Liver (tissue), 3 donors: Measurements from ENCODE around the gene FARSA.

Experiments
- FOXA2 ChIP-seq: IDR thresholded peaks from 2 replicates; pipeline ENCODE4 v1.6.1; 2016; ENCODE audit warnings: antibody characterized with exemption
- GABPA ChIP-seq, 2 donors: IDR thresholded peaks in 1 of 2; conservative IDR thresholded peaks in 1 of 2; 2 replicates each; pipeline ENCODE4 v1.6.1; 2016; ENCODE audit warnings: antibody characterized with exemption in 2 of 2, mild to moderate bottlenecking in 1 of 2, moderate library complexity in 1 of 2
- RAD21 ChIP-seq, 2 donors: IDR thresholded peaks; 2 replicates each; pipeline ENCODE4 v1.6.1; 2016; ENCODE audit warnings: antibody characterized with exemption in 2 of 2, mild to moderate bottlenecking in 2 of 2
- RXRA ChIP-seq, 2 donors: IDR thresholded peaks; 2 replicates each; pipeline ENCODE4 v1.6.1; 2017 to 2018; ENCODE audit warnings: antibody characterized with exemption in 2 of 2, mild to moderate bottlenecking in 1 of 2
- SP1 ChIP-seq: IDR thresholded peaks from 2 replicates; pipeline ENCODE4 v1.6.1; 2018; ENCODE audit warnings: antibody characterized with exemption, mild to moderate bottlenecking
- TAF1 ChIP-seq: conservative IDR thresholded peaks from 2 replicates; pipeline ENCODE4 v1.6.1; 2016; ENCODE audit warnings: antibody characterized with exemption, mild to moderate bottlenecking
- YY1 ChIP-seq: IDR thresholded peaks from 2 replicates; pipeline ENCODE4 v1.6.1; 2016; ENCODE audit warnings: antibody characterized with exemption, mild to moderate bottlenecking
- TF ChIP-seq, protein P1 (sequence below): fragments of 150-350 bp; IDR thresholded peaks from 2 replicates; pipeline ENCODE4 v1.5.1; 2017; ENCODE audit warnings: improper control_type of control experiment, low read depth, low read length; ENCODE audit not compliant: missing input control
- TF ChIP-seq, protein P2 (sequence below): IDR thresholded peaks from 2 replicates; pipeline ENCODE4 v1.6.1; 2016; ENCODE audit warnings: antibody characterized with exemption, mild to moderate bottlenecking
- donor health status: healthy.
- donor health status: healthy.

DNA sequence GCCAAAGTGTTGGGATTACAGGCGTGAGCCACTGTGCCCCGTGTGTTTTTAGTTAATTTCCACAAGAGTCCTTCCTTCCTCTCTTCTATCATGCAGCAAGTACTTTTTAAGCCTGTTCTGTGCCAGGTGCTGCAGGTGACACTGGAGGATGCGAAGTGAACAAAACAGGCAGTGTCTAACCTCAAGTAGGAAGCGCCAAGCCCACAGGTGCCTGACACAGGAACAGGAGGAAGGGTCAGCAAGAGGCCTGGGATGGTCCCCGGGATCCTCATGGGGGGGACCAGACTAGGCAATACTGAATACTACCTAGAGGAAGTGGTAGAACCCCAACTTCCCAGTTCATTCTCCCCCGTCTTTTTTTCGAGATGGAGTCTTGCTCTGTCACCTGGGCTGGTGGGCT, 3.1 kb upstream of the FARSA start:
- TF ChIP-seq, protein P1, sequence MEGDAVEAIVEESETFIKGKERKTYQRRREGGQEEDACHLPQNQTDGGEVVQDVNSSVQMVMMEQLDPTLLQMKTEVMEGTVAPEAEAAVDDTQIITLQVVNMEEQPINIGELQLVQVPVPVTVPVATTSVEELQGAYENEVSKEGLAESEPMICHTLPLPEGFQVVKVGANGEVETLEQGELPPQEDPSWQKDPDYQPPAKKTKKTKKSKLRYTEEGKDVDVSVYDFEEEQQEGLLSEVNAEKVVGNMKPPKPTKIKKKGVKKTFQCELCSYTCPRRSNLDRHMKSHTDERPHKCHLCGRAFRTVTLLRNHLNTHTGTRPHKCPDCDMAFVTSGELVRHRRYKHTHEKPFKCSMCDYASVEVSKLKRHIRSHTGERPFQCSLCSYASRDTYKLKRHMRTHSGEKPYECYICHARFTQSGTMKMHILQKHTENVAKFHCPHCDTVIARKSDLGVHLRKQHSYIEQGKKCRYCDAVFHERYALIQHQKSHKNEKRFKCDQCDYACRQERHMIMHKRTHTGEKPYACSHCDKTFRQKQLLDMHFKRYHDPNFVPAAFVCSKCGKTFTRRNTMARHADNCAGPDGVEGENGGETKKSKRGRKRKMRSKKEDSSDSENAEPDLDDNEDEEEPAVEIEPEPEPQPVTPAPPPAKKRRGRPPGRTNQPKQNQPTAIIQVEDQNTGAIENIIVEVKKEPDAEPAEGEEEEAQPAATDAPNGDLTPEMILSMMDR: no peak
- TF ChIP-seq RAD21 (IDR thresholded peaks at IDR 0.05): no peak
- TF ChIP-seq TAF1: no peak
- TF ChIP-seq, protein P2, sequence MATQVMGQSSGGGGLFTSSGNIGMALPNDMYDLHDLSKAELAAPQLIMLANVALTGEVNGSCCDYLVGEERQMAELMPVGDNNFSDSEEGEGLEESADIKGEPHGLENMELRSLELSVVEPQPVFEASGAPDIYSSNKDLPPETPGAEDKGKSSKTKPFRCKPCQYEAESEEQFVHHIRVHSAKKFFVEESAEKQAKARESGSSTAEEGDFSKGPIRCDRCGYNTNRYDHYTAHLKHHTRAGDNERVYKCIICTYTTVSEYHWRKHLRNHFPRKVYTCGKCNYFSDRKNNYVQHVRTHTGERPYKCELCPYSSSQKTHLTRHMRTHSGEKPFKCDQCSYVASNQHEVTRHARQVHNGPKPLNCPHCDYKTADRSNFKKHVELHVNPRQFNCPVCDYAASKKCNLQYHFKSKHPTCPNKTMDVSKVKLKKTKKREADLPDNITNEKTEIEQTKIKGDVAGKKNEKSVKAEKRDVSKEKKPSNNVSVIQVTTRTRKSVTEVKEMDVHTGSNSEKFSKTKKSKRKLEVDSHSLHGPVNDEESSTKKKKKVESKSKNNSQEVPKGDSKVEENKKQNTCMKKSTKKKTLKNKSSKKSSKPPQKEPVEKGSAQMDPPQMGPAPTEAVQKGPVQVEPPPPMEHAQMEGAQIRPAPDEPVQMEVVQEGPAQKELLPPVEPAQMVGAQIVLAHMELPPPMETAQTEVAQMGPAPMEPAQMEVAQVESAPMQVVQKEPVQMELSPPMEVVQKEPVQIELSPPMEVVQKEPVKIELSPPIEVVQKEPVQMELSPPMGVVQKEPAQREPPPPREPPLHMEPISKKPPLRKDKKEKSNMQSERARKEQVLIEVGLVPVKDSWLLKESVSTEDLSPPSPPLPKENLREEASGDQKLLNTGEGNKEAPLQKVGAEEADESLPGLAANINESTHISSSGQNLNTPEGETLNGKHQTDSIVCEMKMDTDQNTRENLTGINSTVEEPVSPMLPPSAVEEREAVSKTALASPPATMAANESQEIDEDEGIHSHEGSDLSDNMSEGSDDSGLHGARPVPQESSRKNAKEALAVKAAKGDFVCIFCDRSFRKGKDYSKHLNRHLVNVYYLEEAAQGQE: no peak
- TF ChIP-seq SP1: no peak
- no peak for TF ChIP-seq GABPA (IDR thresholded peaks at IDR 0.05 in 1 of 2, conservative IDR thresholded peaks at IDR 0.05 in 1 of 2)
- TF ChIP-seq RXRA (IDR thresholded peaks at IDR 0.05): no peak
- TF ChIP-seq YY1: no peak
- TF ChIP-seq FOXA2: no peak
